Measurements from ENCODE around the gene APH1B.

Gene APH1B

DNA sequence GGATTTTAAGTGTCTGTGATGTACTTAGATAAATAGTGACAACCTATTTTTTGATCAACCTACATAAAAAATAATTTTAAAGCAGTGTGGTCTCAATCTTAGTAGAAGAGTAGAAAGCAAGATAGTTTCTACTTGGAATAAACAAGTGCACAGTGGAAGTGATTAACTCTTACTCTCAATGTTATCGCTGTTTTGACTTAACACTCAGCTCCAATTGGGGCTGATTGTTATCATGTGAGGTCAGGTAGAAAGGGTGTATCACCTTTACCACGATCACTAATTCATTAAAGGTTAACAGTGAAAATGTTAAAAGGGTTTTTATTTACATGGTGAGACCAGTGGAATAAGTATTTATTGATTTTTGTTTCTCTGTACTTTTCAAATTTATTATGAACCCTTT lies 22.4 kb upstream of the APH1B start:
- DNase-seq = no peak

DNA sequence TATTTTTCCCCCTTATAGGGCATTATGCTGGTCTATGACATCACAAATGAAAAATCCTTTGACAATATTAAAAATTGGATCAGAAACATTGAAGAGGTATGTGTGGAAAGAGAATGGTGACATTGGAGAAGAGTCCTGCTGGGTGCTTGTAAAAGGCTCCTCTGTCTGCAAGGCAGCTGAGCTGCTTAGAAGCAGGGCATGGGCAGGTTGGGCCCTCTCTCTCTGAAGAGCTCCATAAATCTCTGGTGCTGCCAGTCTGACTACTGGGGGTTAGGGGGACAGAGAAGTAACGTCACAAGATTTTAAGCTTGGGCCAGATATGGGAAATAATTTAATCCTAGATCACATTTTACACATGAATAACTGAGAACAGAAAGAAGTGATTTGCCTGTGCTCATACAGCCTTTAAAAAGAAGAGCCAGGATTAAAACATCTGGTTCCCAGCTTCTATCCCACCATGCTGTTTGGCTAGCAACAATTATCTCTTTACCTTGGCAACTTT lies 21.9 kb upstream of the APH1B start:
- DNase-seq = no peak

DNA sequence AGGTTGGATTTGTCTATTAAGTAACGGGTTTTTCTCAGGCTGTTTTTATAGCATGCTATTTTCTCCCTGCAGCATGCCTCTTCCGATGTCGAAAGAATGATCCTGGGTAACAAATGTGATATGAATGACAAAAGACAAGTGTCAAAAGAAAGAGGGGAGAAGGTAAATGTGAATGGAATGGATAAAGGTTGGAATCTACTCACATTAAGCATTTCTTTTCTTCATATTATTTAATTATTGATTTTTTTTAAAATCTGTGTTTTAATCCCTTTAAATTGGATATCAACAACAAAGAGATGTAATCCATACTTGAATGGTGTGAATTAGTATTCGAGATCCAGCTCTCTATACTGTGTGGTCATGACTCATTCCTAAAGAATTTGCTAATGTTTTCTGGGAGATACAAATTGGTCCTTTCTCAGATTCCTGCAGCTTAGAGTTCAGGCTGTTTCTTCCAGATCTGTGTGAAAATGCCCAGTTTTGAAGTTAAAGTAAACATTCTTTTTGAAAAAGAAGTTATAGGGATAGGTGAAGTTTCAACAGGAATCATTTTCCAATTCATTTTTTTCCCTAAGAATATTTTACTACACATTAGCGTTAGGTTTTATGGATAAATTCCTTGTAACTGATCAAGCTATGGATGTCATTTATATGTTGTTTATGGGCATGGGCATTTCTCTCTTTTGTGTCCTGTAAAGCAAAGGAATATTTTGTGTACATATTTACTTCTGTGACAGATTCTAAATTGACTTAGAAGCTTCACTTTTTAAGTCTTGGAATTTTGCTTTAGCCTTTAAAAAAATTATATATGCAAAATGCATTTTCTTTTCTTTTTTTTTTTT lies 20.8 kb upstream of the APH1B start:
- no peak for DNase-seq

DNA sequence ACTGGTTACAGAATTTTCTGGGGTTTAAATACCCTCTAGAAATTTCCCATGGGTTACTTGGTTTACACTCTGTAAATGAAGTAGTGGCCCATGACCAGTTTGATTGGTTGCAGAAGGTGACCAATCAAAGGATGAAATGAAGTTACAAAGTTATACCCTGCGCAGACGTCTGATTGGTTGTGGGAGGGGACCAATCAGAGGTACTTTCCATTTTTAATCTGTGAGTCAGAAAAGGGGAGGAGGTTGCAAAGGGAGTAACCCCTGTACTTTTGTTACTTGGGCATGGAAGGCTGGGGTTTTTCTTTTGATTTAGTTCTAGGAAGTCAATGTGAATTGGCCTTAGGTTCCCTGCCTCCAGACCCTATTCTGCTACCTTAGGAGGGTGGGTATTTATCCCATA lies 18.7 kb upstream of the APH1B start:
- DNase-seq = no peak

DNA sequence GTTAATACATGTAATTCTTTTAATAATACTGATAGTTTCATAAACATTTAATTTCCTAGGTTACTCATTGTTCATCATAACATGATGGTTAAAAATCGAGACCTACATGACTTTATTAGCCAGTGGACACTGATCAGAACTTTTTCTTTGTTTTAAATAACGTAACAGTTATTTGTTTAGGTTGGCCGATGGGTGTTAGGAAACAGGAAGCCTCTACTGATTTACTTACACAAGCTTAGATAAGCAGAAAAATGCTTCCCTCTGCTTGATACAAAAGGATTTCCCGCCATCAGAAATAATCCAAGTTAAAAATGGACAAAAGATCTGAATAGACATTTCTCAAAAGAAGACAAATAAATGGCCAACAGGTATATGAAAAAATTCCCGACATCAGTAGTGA lies 16.6 kb upstream of the APH1B start:
- DNase-seq = no peak

DNA sequence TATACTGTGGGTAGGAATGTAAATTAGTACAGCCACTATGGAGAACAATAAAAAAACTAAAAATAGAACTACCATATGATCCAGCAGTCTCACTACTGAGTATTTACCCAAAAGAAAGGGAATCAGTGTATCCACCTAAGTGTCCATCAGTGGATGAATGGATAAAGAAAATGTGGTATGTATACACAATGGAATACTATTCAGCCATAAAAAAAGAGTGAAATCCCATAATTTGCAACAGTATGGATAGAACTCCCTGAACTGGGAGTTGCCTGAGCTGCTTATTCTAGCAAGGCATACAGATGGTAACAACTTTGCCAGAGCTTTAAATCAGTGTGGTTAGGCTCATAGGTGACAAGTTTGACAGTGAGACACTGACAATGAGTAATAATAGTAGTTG lies 16.1 kb upstream of the APH1B start:
- no peak for DNase-seq

DNA sequence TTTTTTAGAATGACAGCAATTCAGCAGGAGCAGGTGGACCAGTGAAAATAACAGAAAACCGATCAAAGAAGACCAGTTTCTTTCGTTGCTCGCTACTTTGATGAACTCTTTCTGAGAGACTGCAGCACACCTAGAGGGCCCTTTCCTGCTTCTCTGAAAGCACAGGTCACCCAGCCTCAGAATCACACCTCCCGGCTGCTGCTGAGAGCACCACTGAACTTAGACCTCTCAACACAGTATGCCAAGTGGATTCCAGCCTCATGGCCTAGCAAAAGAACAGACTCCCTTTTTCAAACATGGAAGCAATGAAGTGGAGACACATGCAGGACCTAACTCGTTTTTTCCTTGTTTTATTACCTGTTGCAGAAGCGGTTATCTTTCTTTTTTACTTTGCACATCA lies 13.9 kb upstream of the APH1B start:
- no peak for DNase-seq

DNA sequence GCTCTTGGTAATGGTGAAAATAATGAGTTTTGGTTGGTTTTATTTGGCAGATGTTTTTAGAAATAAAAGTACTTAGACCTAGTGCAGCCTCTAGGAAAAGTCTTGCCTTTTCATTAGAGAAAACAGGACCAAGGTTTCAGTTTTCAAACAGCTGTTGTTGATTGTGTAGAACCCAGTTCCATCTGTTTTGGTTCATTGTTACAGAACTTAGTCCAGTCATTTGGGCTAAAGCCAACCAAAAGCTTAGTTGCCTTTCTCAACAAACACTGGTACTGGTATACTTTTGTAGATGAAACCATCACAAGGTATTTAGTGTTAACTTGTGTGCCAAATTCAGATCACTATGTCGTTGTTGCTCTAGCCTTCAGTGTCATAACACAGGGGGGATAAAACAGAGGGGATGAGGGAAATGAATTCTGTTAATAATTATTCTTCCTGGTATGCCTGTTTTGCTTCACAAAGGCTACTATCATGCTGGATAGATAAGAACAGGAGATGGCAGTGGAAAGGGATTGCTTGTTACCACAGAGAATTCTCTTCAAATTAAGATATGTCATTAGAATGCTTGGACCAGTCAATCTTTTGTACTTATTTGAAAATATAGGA lies 12.6 kb upstream of the APH1B start:
- DNase-seq = no peak

DNA sequence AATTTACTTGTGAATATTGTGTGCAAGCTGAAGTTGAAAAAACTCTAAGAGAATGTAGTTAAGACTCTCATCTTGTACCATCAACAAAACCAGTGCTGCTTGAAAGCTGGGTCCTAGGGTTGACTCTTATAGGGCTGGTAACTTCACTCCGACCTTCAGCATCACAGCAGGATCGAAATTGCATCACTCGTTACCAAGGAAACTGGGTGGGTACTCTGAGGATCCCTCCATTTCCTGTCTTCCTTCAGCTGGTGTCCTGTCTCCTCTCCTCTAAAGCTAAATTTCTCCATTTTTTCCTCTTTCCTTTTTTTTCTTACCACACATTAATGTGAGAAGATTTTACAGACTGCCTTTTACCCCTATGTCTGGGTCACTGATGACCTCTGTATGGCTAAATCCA lies 3.0 kb upstream of the APH1B start:
- DNase-seq = no peak

DNA sequence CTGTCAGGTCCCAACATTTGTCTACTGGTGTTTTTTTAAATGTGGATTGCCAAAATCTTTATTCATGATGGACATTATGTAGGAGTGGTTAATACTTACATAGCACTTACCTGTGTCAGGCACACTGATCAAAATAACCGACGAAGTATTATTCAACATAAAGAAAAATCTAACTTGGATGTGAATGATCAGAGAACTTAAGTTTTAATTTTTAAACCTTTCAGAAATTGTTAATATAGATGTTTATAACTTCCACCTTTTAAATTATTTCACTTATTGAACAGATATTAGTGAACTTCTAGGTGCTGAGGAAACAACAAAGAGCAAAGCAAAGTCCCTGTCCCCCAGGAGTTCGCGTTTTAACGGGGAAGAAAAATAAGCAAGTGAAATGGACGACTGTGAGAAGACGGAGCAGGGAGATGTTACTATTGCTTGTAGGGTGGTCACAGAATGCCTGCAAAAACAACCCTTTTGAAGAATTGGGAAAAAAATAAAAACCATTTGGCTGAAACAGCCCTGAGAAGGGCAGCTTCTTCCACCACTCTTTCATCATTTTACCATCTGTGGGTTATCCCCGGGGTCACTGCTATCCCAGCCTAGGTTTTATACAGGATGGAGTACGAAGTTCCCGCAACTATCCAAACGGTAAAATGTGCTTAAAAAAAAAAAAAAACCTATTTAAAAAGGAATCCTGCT lies 915 bp upstream of the APH1B start:
- no peak for DNase-seq

DNA sequence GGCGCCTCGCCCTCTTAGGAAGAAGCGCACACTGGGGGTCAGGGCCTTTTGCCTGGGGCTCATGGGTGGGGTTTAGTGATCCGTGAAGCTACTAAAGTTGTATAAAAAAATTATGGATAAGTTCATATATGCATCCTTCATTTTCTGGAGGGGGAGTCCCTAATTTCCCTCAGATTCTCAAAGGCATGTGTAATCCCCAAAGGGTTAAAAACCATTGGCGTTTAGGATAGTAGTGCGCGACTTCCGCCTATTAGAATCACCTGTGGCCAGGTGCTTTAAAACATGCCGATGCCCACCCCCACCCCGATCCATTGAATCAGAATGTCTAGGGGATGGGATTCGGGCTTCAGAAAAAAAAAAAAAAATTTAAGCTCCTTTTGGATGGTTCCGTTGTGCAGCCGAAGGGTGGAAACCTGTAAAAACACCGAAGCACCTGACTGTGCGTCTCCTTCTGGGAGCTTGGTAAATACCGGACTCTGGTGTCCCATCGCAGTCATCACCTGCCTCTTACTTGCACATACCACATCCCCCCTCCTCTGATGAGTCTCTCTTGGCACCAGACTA lies 570 bp downstream of the APH1B start:
- no peak for DNase-seq

DNA sequence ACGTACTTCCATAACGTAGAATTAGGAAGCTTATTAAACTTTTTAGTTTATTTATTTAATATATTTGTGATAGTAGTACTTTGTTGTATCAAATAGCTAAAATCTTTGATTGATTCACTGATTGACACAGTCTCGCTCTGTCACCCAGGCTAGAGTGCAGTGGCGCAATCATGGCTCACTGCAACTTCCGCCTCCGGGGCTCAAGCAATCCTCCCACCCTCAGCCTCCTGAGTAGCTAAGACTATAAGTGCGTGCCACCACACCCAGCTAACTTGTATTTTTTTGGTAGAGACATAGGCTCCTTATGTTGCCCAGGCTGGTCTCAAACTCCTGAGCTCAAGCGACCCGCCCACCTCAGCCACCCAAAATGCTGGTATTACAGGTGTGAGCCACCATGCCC lies 5.7 kb downstream of the APH1B start:
- no peak for DNase-seq

DNA sequence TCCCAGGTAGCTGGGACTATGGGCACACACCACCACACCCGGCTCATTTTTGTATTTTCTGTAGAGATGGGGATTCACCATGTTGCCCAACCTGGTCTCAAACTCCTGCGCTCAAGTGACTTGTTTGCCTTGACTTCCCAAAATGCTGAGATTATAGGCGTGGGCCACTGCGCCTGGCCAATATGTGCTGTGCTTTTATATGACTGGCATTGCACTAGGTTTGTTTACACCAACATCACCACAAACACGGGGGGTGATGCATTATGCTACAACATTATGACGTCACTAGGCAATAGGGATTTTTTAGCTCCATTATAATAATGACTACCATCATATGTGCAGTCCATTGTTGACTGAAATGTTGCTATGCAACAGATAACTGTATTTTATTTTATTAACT lies 6.9 kb downstream of the APH1B start:
- no peak for DNase-seq

DNA sequence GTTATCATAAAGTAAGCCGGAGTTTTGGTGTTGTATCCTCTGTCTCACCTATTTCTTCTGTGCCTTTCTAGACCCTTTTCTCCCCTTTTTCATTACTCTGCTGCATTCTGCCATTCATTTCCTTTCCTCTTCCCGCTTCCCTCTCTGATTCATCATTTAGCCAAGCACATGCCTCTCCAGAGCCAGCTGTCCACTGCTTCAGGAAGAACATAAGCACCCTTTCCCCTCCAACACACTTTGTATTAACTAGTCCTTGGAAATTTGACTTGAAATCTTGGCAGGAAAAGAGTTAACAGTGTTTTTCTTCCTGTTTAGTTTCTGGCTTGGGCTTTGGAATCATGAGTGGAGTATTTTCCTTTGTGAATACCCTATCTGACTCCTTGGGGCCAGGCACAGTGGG lies 9.7 kb downstream of the APH1B start:
- no peak for DNase-seq

DNA sequence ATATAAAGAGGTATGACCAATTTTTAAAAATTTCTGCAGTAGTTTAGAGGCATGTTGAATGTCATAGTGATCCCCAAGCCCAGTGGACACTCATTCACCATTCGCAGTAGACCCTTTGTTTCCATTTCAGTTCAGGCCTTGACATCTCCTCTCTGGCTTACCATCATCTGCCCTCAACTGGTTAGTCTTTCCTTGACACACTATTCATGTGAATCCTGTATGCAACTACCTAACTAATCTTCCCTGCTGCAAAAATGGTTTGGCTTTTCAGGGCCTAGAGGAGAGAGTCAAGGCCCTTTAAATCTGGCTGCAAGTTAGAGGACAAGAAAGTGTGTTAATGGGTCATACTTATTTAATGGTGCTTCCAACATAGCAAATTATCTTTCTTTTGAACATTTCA lies 10.9 kb downstream of the APH1B start:
- DNase-seq = no peak

DNA sequence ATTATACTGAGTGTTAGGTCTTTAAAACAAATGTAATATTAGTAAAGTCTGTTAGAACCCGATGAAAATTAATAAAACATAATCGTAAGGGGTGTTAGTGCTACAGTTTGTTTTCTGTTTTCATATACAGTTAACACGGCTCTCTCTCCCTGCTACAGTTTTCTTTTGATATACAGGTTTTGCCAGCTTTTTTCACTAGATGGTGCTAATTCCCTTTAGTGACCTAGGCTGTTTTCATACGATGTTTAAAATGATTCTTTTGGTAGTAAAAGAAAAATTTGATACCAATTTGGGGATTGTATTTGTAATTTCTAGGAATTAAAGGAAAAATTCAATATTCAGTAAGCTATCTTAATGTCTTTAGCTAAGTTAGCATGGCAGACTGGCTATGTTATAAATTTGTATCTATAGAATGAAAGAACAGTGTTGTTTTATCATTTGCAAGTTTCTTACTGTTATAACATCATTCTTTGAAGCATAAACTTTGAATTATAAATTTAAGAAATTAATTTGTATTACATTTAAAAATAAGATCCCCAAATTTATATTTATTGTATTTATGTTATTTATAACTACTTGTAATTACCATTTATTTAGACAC lies 11.5 kb downstream of the APH1B start:
- no peak for DNase-seq

DNA sequence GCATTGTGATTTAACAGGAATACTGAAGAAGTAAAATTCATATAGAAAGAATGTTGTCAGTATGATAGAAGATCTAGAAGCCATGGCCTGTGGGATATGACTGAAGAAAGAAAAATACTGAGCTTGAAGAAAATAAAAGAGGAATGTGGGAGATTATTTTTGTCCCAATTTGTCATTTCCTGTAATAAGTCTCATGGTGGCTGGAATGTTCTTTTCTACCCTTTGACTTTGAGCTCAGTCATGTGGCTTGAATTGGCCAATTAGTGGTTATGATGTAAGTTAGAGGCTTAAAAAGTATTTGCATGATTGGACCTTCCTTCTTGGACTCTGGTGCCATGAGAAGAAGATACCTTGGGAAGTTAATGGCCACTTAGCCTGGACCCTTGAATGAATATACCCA lies 14.1 kb downstream of the APH1B start:
- DNase-seq = no peak

DNA sequence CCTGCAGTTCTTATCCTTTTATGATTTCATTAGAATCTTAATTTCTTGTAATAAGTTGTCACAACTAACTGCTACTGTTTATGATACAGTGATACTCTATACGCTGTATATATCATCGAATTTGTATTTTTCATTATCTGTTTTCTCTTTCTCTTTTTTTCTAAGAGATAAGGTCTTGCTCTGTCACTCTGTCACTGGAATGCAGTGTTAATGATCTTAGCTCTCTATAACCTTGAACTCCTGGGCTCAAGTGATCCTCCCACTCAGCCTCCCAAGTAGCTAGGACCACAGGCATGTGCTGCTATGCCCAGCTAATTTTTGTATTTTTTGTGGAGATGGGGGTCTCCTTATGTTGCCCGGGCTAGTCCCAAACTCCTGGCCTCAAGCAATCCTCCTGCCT lies 14.8 kb downstream of the APH1B start:
- no peak for DNase-seq

DNA sequence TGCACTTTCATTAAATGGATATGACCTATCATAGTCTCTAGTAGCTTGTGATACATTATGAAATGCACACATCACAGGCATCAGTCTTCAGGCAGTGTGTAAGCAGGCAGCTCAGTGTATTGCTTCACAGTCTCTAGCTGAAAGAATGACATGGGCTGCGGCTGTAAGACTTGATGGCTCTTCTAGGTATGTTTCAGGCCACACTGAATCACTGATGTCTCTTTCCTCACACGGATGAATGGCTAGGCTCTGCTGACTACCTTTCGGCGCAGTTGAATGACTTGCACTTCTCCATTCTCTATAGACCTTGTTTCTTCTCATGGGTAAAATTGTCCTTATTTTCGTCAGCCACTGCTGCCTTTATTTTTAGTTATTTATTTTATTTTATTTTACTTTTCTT lies 15.4 kb downstream of the APH1B start:
- no peak for DNase-seq

DNA sequence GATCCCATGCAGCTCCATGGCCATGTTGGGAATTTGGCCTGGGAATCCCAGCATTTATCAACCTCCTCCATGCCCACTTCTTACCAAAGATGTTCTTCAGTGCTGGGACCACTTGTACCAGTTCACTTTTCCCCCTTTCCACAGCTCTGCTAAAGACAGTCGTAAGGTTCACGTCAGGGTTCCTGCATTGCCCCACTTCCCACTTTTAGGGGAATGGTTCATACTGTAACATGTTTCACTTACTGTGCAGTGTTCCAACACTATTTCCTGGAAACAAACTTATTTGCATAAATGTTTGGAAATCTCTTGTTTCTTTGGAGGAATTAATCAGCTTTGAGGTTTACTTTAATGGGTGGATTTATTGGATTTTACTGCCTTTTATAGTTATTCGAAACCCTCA lies 17.0 kb downstream of the APH1B start:
- DNase-seq = no peak

DNA sequence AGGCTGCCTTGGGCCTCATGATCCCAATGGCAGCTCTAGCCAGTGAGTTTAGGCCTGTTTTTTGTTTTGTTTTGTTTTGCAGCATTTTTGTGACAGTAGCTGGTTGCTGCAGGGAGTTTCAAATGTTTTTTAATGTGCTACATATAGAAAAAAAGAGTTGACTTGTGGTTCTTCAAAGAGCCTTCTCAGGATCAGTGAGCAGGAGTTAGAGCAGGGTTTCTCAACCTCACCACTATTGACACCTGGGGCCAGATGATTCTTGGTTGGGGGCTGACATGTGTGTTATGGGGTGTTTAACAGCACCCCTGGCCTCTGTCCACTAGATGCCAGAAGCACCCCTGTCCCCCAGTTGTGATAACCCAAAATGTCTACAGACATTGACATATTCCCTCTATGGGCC lies 17.9 kb downstream of the APH1B start:
- no peak for DNase-seq

DNA sequence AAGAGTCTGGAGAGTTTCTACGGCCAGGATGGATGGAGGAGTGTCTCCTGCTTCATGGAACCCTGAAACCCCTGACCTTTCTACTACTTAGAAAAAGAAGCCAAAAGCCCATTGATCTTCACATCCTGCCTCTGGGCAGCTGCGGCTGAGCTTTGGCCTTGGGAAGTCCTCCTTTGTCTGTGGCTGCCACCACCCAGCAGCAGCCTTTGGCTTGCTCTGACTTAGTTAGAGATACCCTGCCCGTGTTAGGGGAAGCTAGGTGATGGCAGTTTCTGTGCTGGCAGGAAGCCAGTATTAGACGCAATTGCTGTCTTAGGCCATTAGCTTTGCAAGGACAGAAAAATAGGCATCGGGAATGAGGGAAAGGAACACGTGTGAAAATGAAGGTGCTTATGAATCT lies 18.8 kb downstream of the APH1B start:
- DNase-seq = no peak

DNA sequence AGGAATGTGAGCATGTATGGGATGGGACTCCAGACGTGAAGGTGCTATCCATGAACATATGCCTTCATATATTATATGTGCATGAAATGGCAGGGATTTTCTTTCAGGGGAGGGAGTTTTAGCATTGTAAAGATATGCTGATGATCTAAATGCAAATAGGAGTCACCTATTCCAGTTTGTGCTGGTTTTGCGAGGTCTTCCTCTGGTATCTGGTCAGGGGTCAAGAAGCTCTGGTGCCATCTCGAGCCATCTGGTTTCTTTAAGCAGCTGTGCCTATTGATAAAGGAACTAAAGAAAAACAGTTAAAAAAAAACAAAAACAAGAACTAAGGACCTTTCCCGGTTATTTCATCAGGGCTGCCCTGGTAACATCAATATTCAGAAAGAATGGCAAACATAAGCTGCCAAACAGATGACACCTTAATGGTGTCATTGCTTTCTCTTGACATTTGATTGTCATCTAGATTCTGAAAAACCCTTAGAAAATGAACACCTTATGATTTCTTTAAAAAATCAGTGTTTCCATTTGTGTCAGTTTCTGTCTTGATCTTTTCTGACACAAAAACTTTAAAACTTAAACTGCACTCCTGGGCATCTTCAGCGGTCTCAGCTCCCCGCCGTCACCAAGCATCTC lies 22.7 kb downstream of the APH1B start:
- no peak for DNase-seq
